GM12874 (cell line): ENCODE data around the gene PNPLA7.

Experiments
- CTCF ChIP-seq: IDR thresholded peaks from 2 replicates; pipeline ENCODE4 v1.5.1; 2011; ENCODE audit warnings: low read depth, mild to moderate bottlenecking, control low read depth, low read length, moderate library complexity; ENCODE audit not compliant: insufficient read depth

PNPLA7 gene

GRCh38 chr9:137411645-137412380 lies 138.4 kb downstream of the PNPLA7 start:
- TF ChIP-seq CTCF = no peak

DNA sequence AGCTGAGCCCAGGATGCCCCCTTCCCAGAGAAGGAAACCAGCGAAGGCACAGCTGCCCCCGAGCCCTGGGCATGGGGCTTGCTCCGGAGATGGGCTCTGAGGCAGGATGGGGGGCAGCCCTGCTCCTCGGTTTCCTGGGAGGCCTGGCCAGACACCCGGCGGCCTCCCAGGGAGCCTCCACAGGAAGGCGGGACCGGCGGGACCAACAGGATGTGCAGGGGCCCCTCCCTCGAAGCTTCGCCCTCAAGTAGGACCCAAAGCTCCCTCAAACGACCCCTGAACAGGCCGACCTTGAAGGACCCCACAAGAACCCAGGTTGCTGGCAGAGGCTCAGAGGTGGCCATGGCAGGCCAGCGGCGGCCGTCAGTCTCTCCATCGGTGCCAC lies 138.9 kb downstream of the PNPLA7 start:
- TF ChIP-seq CTCF = no peak

DNA sequence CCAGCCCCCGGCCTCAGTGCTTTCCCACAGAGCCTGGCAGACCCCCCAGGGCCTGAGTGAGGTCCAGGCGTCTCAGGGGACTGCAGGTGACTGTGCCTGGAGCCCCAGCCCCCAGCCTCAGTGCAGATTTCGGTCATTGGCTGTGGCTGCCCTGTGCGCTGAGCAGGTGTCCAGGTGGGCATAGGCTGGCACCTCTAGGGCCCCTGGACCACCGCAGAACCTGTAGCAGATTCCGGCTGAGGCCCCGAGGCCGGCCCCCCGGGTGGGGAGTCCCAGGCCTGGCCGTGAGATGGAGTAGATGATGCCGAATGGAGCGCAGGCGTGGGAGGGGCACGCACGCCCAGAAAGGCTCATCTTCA lies 139.3 kb downstream of the PNPLA7 start:
- TF ChIP-seq CTCF = no peak
